HepG2 (cell line): ENCODE results near the gene RAD9A. TPM values are rescaled to one million over a fixed set of nuclear protein-coding genes. Genes with fewer than 3 reads are reported as not detected.

Source experiments
- BHLHE40 ChIP-seq: IDR thresholded peaks from 2 replicates; pipeline ENCODE4 v1.6.1; 2011; ENCODE audit warnings: low read length, improper control_type of control experiment
- CBX1 ChIP-seq: IDR thresholded peaks from one replicate; pipeline ENCODE4 v1.6.1; 2016; ENCODE audit warnings: antibody characterized with exemption, low read depth
- CHCHD3 ChIP-seq: sonication (generic); formaldehyde crosslinking; IDR thresholded peaks from 2 replicates; pipeline ENCODE4 v1.8.0; 2022; ENCODE audit warnings: mild to moderate bottlenecking, missing genetic modification reagents, moderate library complexity
- CHD2 ChIP-seq: IDR thresholded peaks from 2 replicates; pipeline ENCODE4 v1.6.1; 2011; ENCODE audit warnings: low read depth, low read length, improper control_type of control experiment
- ESRRA ChIP-seq: sonication (generic); formaldehyde crosslinking; IDR thresholded peaks from 2 replicates; pipeline ENCODE4 v1.5.1; 2020; ENCODE audit warnings: mild to moderate bottlenecking, low read depth, missing genetic modification reagents
- FOXC1 ChIP-seq: sonication (generic); formaldehyde crosslinking; IDR thresholded peaks from 2 replicates; pipeline ENCODE4 v1.8.0; 2022; ENCODE audit warnings: mild to moderate bottlenecking, missing genetic modification reagents, borderline replicate concordance
- HDAC2 ChIP-seq: sonication (generic); formaldehyde crosslinking; IDR thresholded peaks from 2 replicates; pipeline ENCODE4 v1.4.0; 2020; ENCODE audit warnings: missing genetic modification reagents
- HMGA1 ChIP-seq: sonication (generic); formaldehyde crosslinking; conservative IDR thresholded peaks from 2 replicates; pipeline ENCODE4 v1.4.0; 2020; ENCODE audit warnings: missing genetic modification reagents
- HNRNPH1 ChIP-seq: fragments of 200-400 bp; formaldehyde crosslinking; optimal IDR thresholded peaks from 2 replicates; pipeline ENCODE3; 2017; ENCODE audit warnings: mild to moderate bottlenecking, low read depth, low read length
- ISL2 ChIP-seq: sonication (generic); formaldehyde crosslinking; IDR thresholded peaks from 2 replicates; pipeline ENCODE4 v1.5.0; 2020; ENCODE audit warnings: missing genetic modification reagents
- KDM1A ChIP-seq: IDR thresholded peaks from 2 replicates; pipeline ENCODE4 v1.6.1; 2016; ENCODE audit warnings: missing compliant biosample characterization
- KLF13 ChIP-seq: sonication (generic); formaldehyde crosslinking; IDR thresholded peaks from 2 replicates; pipeline ENCODE4 v1.4.0; 2020; ENCODE audit warnings: mild to moderate bottlenecking, missing genetic modification reagents
- MAF1 ChIP-seq: sonication (generic); formaldehyde crosslinking; IDR thresholded peaks from 2 replicates; pipeline ENCODE4 v1.5.0; 2020; ENCODE audit warnings: missing genetic modification reagents, borderline replicate concordance
- MATR3 ChIP-seq: sonication (generic); formaldehyde crosslinking; IDR thresholded peaks from 2 replicates; pipeline ENCODE4 v1.4.0; 2020; ENCODE audit warnings: missing genetic modification reagents
- PHF8 ChIP-seq: sonication (generic); formaldehyde crosslinking; IDR thresholded peaks from 2 replicates; pipeline ENCODE4 v1.5.0; 2020; ENCODE audit warnings: missing genetic modification reagents
- REXO4 ChIP-seq: sonication (generic); formaldehyde crosslinking; IDR thresholded peaks from 2 replicates; pipeline ENCODE4 v1.8.0; 2022; ENCODE audit warnings: missing genetic modification reagents, mild to moderate bottlenecking, borderline replicate concordance
- SALL2 ChIP-seq: sonication (generic); formaldehyde crosslinking; IDR thresholded peaks from 2 replicates; pipeline ENCODE4 v1.8.1; 2023; ENCODE audit warnings: mild to moderate bottlenecking, missing genetic modification reagents, inconsistent platforms
- SYNCRIP ChIP-seq: fragments of 200-400 bp; formaldehyde crosslinking; IDR thresholded peaks from 2 replicates; pipeline ENCODE4 v1.6.1; 2018; ENCODE audit warnings: mild to moderate bottlenecking, low read depth, low read length; ENCODE audit not compliant: insufficient read depth
- TARDBP ChIP-seq: sonication (generic); formaldehyde crosslinking; IDR thresholded peaks from 2 replicates; pipeline ENCODE4 v1.8.0; 2022; ENCODE audit warnings: mild to moderate bottlenecking, missing genetic modification reagents
- YEATS4 ChIP-seq: sonication (generic); formaldehyde crosslinking; IDR thresholded peaks from 2 replicates; pipeline ENCODE4 v1.4.0; 2020; ENCODE audit warnings: missing genetic modification reagents, borderline replicate concordance
- ZNF577 ChIP-seq: sonication (generic); formaldehyde crosslinking; IDR thresholded peaks from 2 replicates; pipeline ENCODE4 v1.4.0; 2020; ENCODE audit warnings: mild to moderate bottlenecking, low read depth, missing genetic modification reagents, borderline replicate concordance
- ZNF652 ChIP-seq: IDR thresholded peaks from 2 replicates; pipeline ENCODE4 v1.6.1; 2016; ENCODE audit warnings: low read depth, borderline replicate concordance
- ZNF749 ChIP-seq: sonication (generic); formaldehyde crosslinking; IDR thresholded peaks from 2 replicates; pipeline ENCODE4 v1.8.0; 2022; ENCODE audit warnings: mild to moderate bottlenecking, missing genetic modification reagents, moderate library complexity, borderline replicate concordance
- ZZZ3 ChIP-seq: sonication (generic); formaldehyde crosslinking; IDR thresholded peaks from 2 replicates; pipeline ENCODE4 v1.4.0; 2020; ENCODE audit warnings: missing genetic modification reagents, mild to moderate bottlenecking, borderline replicate concordance
- polyA plus RNA-seq, 8 experiments: library from polyadenylated mRNA; depleted of rRNA in 3 of 8; stranded (reverse) in 7 of 8; unstranded in 1 of 8; fragments of >200 nt; fragmentation: Illumina TruSeq in 4 of 8; extraction: Trizol in 4 of 8; gene quantifications; 2 replicates each; pipeline versions ENCODE4 v1.2.1 to v1.2.3, GENCODE V29; 2011 to 2016; ENCODE audit warnings: low read depth in 4 of 8, missing spikeins in 1 of 8, mixed read lengths in 1 of 8; ENCODE audit not compliant: insufficient read depth in 1 of 8
- total RNA-seq, 5 experiments: library from RNA; depleted of rRNA; stranded (reverse); fragments of >200 nt; fragmentation: Illumina TruSeq; extraction: Trizol; gene quantifications; 2 replicates each; pipeline ENCODE4 v1.2.3, GENCODE V29; 2016; ENCODE audit warnings: low read depth in 1 of 5
- TF ChIP-seq, protein P1 (sequence below): sonication (generic); formaldehyde crosslinking; IDR thresholded peaks from 2 replicates; pipeline ENCODE4 v1.4.0; 2020; ENCODE audit warnings: mild to moderate bottlenecking, low read depth, missing genetic modification reagents
- TF ChIP-seq, protein P2 (sequence below): sonication (generic); formaldehyde crosslinking; IDR thresholded peaks from 2 replicates; pipeline ENCODE4 v1.5.0; 2020; ENCODE audit warnings: mild to moderate bottlenecking, low read depth, missing genetic modification reagents, borderline replicate concordance
- TF ChIP-seq, protein P3 (sequence below): sonication (generic); formaldehyde crosslinking; IDR thresholded peaks from 2 replicates; pipeline ENCODE4 v1.4.0; 2020; ENCODE audit warnings: mild to moderate bottlenecking, missing genetic modification reagents
- TF ChIP-seq, protein P4 (sequence below): sonication (generic); formaldehyde crosslinking; IDR thresholded peaks from 2 replicates; pipeline ENCODE4 v1.8.1; 2023; ENCODE audit warnings: mild to moderate bottlenecking, inconsistent platforms, moderate library complexity, missing genetic modification reagents, borderline replicate concordance

The RAD9A gene
- total and polyA plus RNA-seq, 2 of the 13 experiments (the other 11 are each of a cell fraction or from before 2014, with no cell fraction given) = 10.1 to 15.7 TPM

DNA sequence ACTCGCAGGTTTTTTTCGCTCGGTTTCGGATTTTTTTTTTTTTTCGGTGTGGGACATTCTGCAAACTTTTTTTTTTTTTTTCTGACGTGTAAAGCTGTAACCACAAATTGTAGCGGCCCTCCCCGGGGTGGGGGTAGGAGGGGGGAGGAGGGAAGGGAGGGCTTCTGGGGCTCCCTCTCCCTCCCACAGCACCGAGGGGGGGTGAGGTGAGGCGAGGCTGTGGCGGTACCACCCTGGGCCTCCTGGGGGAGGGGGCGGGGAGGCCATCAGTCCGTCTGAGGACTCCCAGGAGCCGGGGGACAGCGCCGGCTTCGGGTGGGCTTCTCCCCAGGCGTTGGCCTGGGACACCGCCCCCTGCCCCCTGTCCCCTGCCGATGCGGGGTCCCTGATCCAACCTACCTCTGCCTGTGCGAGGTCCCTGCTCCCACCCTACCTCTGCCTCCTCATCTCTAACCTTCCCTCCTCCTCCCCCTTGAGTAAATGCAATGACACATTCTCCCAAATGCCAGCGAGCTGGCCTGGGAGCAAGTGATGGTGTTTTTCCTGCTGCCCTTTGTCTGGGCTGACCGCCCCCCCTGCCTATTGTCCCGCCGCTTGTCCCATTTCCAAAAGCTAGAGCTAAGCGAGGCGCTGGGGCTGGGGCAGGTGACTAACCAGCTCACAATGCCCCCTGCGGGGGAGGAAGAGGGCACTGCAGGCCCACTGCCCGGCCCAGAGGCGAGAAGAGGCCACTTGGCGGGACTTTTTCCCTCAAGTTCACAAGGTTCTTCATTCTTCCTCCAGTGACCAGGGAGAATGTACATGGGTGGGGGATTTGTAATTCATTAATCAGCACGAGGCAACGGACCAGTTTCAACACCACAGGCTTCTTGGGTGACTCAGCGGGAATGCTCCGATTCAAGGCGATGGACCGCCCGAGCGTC is 17.9 kb upstream of the RAD9A start (continued):
- TF ChIP-seq KLF13 (CRISPR knock-in tag) (no peak), ISL2 (CRISPR knock-in tag) (no peak), SYNCRIP (no peak), CHCHD3 (CRISPR knock-in tag) (no peak), ZNF652 (CRISPR knock-in tag) (peak; percentile 74; the same call in 1 of the 2 replicates), ESRRA (no peak), HNRNPH1 (no peak), KDM1A (no peak), HDAC2 (CRISPR knock-in tag) (no peak), MATR3 (CRISPR knock-in tag) (no peak), YEATS4 (CRISPR knock-in tag) (no peak), HMGA1 (no peak), ZNF577 (no peak), MAF1 (no peak), CHD2 (no peak), ZZZ3 (CRISPR knock-in tag) (no peak), PHF8 (CRISPR knock-in tag) (no peak), REXO4 (no peak), FOXC1 (CRISPR knock-in tag) (0 out of 2 replicates have a peak, but pooled peaks have one; percentile 48), ZNF749 (CRISPR knock-in tag) (no peak), SALL2 (no peak), CBX1 (no peak), BHLHE40 (no peak), TARDBP (no peak)
- TF ChIP-seq, protein P1, sequence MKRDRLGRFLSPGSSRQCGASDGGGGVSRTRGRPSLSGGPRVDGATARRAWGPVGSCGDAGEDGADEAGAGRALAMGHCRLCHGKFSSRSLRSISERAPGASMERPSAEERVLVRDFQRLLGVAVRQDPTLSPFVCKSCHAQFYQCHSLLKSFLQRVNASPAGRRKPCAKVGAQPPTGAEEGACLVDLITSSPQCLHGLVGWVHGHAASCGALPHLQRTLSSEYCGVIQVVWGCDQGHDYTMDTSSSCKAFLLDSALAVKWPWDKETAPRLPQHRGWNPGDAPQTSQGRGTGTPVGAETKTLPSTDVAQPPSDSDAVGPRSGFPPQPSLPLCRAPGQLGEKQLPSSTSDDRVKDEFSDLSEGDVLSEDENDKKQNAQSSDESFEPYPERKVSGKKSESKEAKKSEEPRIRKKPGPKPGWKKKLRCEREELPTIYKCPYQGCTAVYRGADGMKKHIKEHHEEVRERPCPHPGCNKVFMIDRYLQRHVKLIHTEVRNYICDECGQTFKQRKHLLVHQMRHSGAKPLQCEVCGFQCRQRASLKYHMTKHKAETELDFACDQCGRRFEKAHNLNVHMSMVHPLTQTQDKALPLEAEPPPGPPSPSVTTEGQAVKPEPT (CRISPR knock-in tag) = no peak
- TF ChIP-seq, protein P2, sequence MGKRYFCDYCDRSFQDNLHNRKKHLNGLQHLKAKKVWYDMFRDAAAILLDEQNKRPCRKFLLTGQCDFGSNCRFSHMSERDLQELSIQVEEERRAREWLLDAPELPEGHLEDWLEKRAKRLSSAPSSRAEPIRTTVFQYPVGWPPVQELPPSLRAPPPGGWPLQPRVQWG (CRISPR knock-in tag) = no peak
- TF ChIP-seq, protein P3, sequence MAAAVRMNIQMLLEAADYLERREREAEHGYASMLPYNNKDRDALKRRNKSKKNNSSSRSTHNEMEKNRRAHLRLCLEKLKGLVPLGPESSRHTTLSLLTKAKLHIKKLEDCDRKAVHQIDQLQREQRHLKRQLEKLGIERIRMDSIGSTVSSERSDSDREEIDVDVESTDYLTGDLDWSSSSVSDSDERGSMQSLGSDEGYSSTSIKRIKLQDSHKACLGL (CRISPR knock-in tag) = no peak
- TF ChIP-seq, protein P4, sequence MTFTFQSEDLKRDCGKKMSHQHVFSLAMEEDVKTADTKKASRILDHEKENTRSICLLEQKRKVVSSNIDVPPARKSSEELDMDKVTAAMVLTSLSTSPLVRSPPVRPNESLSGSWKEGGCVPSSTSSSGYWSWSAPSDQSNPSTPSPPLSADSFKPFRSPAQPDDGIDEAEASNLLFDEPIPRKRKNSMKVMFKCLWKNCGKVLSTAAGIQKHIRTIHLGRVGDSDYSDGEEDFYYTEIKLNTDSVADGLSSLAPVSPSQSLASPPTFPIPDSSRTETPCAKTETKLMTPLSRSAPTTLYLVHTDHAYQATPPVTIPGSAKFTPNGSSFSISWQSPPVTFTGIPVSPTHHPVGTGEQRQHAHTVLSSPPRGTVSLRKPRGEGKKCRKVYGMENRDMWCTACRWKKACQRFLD (CRISPR knock-in tag) = no peak
